ENCODE data around the gene MEX3A. TPM values are rescaled to one million over a fixed set of nuclear protein-coding genes. Genes with fewer than 3 reads are reported as not detected.
A peak's percentile ranks its signal among the peaks of the same experiment; 100 is the strongest.

Gene MEX3A
- polyA plus RNA-seq, 2 of the 4 experiments (the other 2 are of a cell fraction) = 1.8 to 4.9 TPM

DNA sequence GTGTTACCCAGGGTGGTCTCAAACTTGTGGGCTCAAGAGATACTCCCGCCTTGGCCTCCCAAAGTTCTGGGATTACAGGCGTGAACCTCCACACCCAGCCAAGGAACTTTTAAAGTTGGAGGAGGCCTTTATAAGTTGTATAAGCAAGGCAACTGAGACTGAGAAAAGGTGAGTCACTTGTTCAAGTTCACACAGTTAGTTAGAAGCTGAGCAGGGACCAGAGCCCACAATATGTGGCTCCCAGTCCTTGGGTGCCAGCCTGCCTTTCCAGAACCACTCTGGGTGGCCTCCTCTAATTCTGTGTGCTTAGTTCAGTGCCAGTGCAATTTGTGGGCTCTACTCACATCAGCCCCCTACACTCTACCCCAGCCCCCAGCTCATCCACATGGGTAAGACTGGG is 17.6 kb downstream of the MEX3A start:
- CTCF ChIA-PET = interaction anchor here (0.6 to 2.8 kb wide), 16 partner anchors 11 to 131 kb away, joined by 3 to 29 read pairs (median 5); partner anchors contain the start of gene KHDC4
- no peak overlapping the region for H3K27ac ChIP-seq
- DNase-seq (ENCODE audit: low read depth in 1 of 2, low spot score in 1 of 2) (no peak), FAIRE-seq (no peak), ATAC-seq (no peak)
- POLR2A ChIA-PET = no interaction called here
- H3K4me1 ChIP-seq = no peaks in the 10 kb centered on the region
- no peaks in the 10 kb centered on the region for H3K9me3 ChIP-seq
- WGBS (ENCODE audit: missing lambda C conversion rate) = 88% methylated on average over 2 of the region's 2 CpGs
- TF ChIP-seq CBX8 (IDR thresholded peaks at IDR 0.05) (no peak), CEBPB (IDR thresholded peaks at IDR 0.05) (no peak), SMC3 (IDR thresholded peaks at IDR 0.05) (no peak), NPAS2 (CRISPR knock-in tag; IDR thresholded peaks at IDR 0.05; ENCODE audit: borderline replicate concordance) (no peak)
- H3K4me3 ChIP-seq = no peak overlapping the region
- no peak overlapping the region for H3K4me2 ChIP-seq

DNA sequence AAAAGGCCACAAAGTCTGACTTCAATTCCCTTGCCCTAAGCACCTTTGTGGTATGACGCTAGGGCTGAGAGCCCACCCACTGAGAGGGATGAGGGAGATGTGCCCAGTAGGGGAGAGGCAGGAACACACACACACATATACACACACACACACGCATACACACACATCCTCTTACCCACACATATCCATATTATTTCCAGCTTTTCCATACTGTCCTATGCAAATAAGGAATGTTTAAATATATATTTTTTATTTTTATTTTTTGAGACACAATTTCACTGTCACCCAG is 18.3 kb downstream of the MEX3A start:
- Histone ChIP-seq H3K4me1 (no peaks in the 10 kb centered on the region), H3K27ac (no peak overlapping the region), H3K4me2 (no peak overlapping the region), H3K4me3 (no peak overlapping the region), H3K9me3 (no peaks in the 10 kb centered on the region)
- no peak for ATAC-seq
- TF ChIP-seq MAZ (IDR thresholded peaks at IDR 0.05; ENCODE audit: borderline replicate concordance, low read depth, low read length) (no peak), CHD2 (IDR thresholded peaks at IDR 0.05; ENCODE audit: low read length, partially characterized antibody) (no peak), CHD4 (IDR thresholded peaks at IDR 0.05; ENCODE audit: borderline replicate concordance) (no peak), RFX5 (IDR thresholded peaks at IDR 0.05) (no peak), GATA3 (IDR thresholded peaks at IDR 0.05; ENCODE audit: borderline replicate concordance) (no peak), EHF (CRISPR knock-in tag; IDR thresholded peaks at IDR 0.05) (no peak)
- TF ChIP-seq, protein P1, sequence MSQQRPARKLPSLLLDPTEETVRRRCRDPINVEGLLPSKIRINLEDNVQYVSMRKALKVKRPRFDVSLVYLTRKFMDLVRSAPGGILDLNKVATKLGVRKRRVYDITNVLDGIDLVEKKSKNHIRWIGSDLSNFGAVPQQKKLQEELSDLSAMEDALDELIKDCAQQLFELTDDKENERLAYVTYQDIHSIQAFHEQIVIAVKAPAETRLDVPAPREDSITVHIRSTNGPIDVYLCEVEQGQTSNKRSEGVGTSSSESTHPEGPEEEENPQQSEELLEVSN (IDR thresholded peaks at IDR 0.05; ENCODE audit: borderline replicate concordance, low read depth) = no peak
- TF ChIP-seq, protein P2, sequence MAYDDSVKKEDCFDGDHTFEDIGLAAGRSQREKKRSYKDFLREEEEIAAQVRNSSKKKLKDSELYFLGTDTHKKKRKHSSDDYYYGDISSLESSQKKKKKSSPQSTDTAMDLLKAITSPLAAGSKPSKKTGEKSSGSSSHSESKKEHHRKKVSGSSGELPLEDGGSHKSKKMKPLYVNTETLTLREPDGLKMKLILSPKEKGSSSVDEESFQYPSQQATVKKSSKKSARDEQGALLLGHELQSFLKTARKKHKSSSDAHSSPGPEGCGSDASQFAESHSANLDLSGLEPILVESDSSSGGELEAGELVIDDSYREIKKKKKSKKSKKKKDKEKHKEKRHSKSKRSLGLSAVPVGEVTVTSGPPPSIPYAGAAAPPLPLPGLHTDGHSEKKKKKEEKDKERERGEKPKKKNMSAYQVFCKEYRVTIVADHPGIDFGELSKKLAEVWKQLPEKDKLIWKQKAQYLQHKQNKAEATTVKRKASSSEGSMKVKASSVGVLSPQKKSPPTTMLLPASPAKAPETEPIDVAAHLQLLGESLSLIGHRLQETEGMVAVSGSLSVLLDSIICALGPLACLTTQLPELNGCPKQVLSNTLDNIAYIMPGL (CRISPR knock-in tag; IDR thresholded peaks at IDR 0.05; ENCODE audit: borderline replicate concordance) = no peak
- TF ChIP-seq, protein P3, sequence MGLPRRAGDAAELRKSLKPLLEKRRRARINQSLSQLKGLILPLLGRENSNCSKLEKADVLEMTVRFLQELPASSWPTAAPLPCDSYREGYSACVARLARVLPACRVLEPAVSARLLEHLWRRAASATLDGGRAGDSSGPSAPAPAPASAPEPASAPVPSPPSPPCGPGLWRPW (IDR thresholded peaks at IDR 0.05) = no peak
- ChIA-PET POLR2A (no interaction called here), CTCF (interaction anchor here (0.6 to 2.6 kb wide), 9 partner anchors 12 to 126 kb away, joined by 3 to 15 read pairs (median 4); no protein-coding TSS in a partner anchor)
- no peak for FAIRE-seq
- 52% methylated on average over 2 of the region's 2 CpGs for WGBS (ENCODE audit: missing lambda C conversion rate)
- DNase-seq (ENCODE audit: low read depth in 1 of 2, low spot score in 1 of 2) = no peak

DNA sequence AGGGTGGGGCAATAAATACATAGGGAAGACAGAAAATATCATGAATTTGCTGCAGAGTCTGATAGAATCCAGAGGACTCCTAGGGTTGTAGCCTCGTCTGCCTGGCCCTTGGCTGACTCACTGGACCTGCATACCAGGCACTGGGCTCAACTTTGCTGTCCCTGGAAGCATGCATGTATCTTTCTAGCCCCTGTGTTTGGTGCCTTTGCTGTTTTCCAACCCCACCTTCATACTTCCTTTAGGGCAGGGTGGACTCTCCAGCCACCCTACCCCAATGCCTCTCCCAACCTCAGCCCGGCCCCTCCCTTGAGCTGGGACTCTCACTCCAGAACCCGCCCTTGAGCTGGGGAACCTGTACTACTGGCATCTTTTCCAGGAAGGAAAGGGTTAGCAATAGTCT is 20.1 kb downstream of the MEX3A start:
- no peak overlapping the region for H3K27ac ChIP-seq
- POLR2A ChIA-PET = no interaction called here
- H3K4me2 ChIP-seq = no peak overlapping the region
- no peak overlapping the region for H3K4me3 ChIP-seq
- FAIRE-seq (no peak), ATAC-seq (peak; percentile 30; a peak in 2 of 6 replicates), DNase-seq (ENCODE audit: low read depth in 1 of 2, low spot score in 1 of 2) (no peak)
- H3K4me1 ChIP-seq = no peaks in the 10 kb centered on the region
- 78% methylated on average over 3 of the region's 3 CpGs for WGBS (ENCODE audit: missing lambda C conversion rate)
- CTCF ChIA-PET = interaction anchor here (0.7 to 2.6 kb wide), 5 partner anchors 68 to 887 kb away, joined by 3 to 7 read pairs (median 4); no protein-coding TSS in a partner anchor
- TF ChIP-seq FOSB (CRISPR knock-in tag; IDR thresholded peaks at IDR 0.05) = no peak
- no peak for TF ChIP-seq MYC (IDR thresholded peaks at IDR 0.05; ENCODE audit: borderline replicate concordance, low read length)
- no peak for TF ChIP-seq RFX5 (IDR thresholded peaks at IDR 0.05)
- TF ChIP-seq CHD4 (IDR thresholded peaks at IDR 0.05; ENCODE audit: borderline replicate concordance) = no peak
- TF ChIP-seq, protein P1 (IDR thresholded peaks at IDR 0.05; ENCODE audit: borderline replicate concordance, low read depth) = no peak
- TF ChIP-seq, protein P4, sequence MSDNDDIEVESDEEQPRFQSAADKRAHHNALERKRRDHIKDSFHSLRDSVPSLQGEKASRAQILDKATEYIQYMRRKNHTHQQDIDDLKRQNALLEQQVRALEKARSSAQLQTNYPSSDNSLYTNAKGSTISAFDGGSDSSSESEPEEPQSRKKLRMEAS (IDR thresholded peaks at IDR 0.05) = no peak
- TF ChIP-seq EP300 (IDR thresholded peaks at IDR 0.05) = no peak
- TF ChIP-seq POLR2AphosphoS2 (conservative IDR thresholded peaks at IDR 0.05; ENCODE audit: low read length) = no peak
- no peak for TF ChIP-seq CBX2 (IDR thresholded peaks at IDR 0.05; ENCODE audit: borderline replicate concordance, low read depth)
- TF ChIP-seq, protein P5, sequence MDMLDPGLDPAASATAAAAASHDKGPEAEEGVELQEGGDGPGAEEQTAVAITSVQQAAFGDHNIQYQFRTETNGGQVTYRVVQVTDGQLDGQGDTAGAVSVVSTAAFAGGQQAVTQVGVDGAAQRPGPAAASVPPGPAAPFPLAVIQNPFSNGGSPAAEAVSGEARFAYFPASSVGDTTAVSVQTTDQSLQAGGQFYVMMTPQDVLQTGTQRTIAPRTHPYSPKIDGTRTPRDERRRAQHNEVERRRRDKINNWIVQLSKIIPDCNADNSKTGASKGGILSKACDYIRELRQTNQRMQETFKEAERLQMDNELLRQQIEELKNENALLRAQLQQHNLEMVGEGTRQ (IDR thresholded peaks at IDR 0.05) = no peak
- TF ChIP-seq RNF2 (IDR thresholded peaks at IDR 0.05; ENCODE audit: borderline replicate concordance, low read depth) = no peak
- TF ChIP-seq KDM5A (IDR thresholded peaks at IDR 0.05) = no peak
- TF ChIP-seq MAZ (IDR thresholded peaks at IDR 0.05; ENCODE audit: borderline replicate concordance, low read depth, low read length) = no peak
- TF ChIP-seq, protein P2 (CRISPR knock-in tag; IDR thresholded peaks at IDR 0.05; ENCODE audit: borderline replicate concordance) = no peak
- TF ChIP-seq SMC3 (IDR thresholded peaks at IDR 0.05) = no peak
- TF ChIP-seq JUN (IDR thresholded peaks at IDR 0.05) = no peak
- no peak for TF ChIP-seq HOXB5 (CRISPR knock-in tag; IDR thresholded peaks at IDR 0.05)
- TF ChIP-seq RCOR1 (IDR thresholded peaks at IDR 0.05; ENCODE audit: low read depth, low read length) = no peak
- no peak for TF ChIP-seq RARB (CRISPR knock-in tag; IDR thresholded peaks at IDR 0.05)
- no peaks in the 10 kb centered on the region for H3K9me3 ChIP-seq

Data from A549 (cell line).